ENCODE results near the gene PPP2R2B.

The PPP2R2B gene

DNA sequence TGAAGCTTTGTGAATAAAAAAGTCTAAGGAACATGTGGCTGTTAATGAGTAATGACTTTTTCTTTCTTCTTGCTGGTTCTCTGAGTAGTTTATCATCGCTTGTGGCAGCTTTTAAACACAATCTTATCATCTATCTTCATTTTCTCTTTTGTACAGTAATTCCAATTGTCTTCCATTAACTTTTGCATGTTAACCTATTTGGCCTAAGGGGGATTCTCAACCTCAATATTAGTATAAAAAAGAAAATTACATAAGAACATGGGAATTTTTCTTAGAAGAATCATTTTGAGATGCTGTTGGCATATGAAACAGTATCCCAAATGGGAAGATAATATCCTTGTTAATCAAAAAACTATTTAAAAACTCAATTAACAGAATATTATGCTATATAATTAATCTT, 182.9 kb downstream of the PPP2R2B start:
- no peak overlapping the region for H3K4me3 ChIP-seq (ENCODE audit: low read length in 2 of 2)
- no peaks in the 10 kb centered on the region for H3K36me3 ChIP-seq (ENCODE audit: control insufficient read depth in 2 of 2, insufficient read depth in 2 of 2, low read length in 2 of 2)
- no peaks in the 10 kb centered on the region for H3K27me3 ChIP-seq (ENCODE audit: control insufficient read depth in 2 of 2, insufficient read depth in 2 of 2, low read length in 2 of 2)
- H3K27ac ChIP-seq (ENCODE audit: low read depth in 2 of 2, low read length in 2 of 2) = no peak overlapping the region
- H3K9ac ChIP-seq (ENCODE audit: low read depth in 1 of 2, low read length in 2 of 2) = no peak overlapping the region
- H3K4me1 ChIP-seq (ENCODE audit: control insufficient read depth in 2 of 2, insufficient read depth in 2 of 2, low read length in 2 of 2) = no peaks in the 10 kb centered on the region
- H3K9me3 ChIP-seq (ENCODE audit: control insufficient read depth in 2 of 2, low read length in 2 of 2) = no peaks in the 10 kb centered on the region

DNA sequence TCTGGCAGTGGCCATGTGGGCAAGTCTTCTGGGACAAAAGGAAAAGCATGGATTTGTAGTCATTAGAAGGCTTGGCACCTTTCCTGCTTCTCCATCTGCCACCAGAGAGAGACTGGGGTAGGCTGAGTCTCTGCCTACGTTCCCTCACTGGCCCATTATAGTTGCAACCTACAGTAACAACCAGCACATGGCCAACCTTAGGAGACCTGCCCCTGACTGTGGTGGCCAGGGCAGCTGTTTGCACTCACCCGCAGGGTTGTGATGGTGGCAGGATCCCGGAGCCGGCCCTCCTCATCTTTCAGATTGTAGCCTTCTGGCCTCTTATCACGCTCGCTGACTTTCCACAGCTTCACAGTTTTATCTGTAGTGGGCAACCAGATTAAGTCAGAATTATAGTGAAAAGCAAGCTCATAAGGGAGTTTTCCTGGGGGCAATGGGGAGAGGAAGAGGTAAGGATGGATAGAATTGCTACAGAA, 187.6 kb downstream of the PPP2R2B start:
- Histone ChIP-seq H3K4me1 (ENCODE audit: control insufficient read depth in 2 of 2, insufficient read depth in 2 of 2, low read length in 2 of 2) (no peaks in the 10 kb centered on the region), H3K9ac (ENCODE audit: low read depth in 1 of 2, low read length in 2 of 2) (no peak overlapping the region), H3K27ac (ENCODE audit: low read depth in 2 of 2, low read length in 2 of 2) (no peak overlapping the region), H3K36me3 (ENCODE audit: control insufficient read depth in 2 of 2, insufficient read depth in 2 of 2, low read length in 2 of 2) (no peaks in the 10 kb centered on the region), H3K4me3 (ENCODE audit: low read length in 2 of 2) (no peak overlapping the region), H3K9me3 (ENCODE audit: control insufficient read depth in 2 of 2, low read length in 2 of 2) (no peaks in the 10 kb centered on the region), H3K27me3 (ENCODE audit: control insufficient read depth in 2 of 2, insufficient read depth in 2 of 2, low read length in 2 of 2) (no peaks in the 10 kb centered on the region)

DNA sequence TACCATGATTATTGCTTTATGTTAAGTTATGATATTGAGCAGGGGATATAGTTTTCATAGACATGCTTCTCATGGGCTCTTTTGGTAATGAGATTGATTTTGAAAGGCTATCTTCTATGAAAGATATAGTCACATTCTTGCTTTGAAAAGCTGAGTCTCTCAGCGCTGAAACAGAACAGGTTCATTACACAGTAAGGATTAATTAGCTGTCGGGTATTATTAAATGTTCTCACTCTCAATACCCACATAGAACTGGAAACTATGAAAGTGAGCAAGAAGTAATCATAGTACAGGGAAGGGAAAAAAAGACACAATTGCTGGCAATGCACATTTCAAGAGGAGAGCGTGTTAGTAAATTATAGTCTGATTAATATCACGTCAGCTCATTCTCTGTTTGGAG, 190.9 kb downstream of the PPP2R2B start:
- no peaks in the 10 kb centered on the region for H3K9me3 ChIP-seq (ENCODE audit: control insufficient read depth in 2 of 2, low read length in 2 of 2)
- H3K4me1 ChIP-seq (ENCODE audit: control insufficient read depth in 2 of 2, insufficient read depth in 2 of 2, low read length in 2 of 2) = no peaks in the 10 kb centered on the region
- no peak overlapping the region for H3K4me3 ChIP-seq (ENCODE audit: low read length in 2 of 2)
- no peak overlapping the region for H3K9ac ChIP-seq (ENCODE audit: low read depth in 1 of 2, low read length in 2 of 2)
- H3K27ac ChIP-seq (ENCODE audit: low read depth in 2 of 2, low read length in 2 of 2) = no peak overlapping the region
- no peaks in the 10 kb centered on the region for H3K36me3 ChIP-seq (ENCODE audit: control insufficient read depth in 2 of 2, insufficient read depth in 2 of 2, low read length in 2 of 2)
- H3K27me3 ChIP-seq (ENCODE audit: control insufficient read depth in 2 of 2, insufficient read depth in 2 of 2, low read length in 2 of 2) = no peaks in the 10 kb centered on the region

DNA sequence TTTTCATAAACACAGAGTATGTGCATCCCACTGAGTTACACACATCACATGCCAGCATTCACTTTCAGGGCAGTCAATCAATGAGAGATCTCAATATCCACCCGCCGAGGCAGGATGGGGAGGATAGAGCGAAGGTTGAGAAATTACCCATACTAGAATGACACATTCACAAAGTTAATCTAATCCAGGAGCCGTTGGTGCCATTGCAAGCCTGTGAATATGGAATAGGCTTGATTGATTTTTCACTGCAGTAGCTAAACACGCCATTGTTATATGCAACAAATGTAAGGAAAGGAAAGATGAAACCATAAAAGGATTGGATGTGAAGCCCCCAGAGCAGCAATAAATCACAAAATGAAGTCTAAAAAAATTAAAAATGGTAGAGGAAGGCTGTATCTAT, 194.7 kb downstream of the PPP2R2B start:
- no peak overlapping the region for H3K27ac ChIP-seq (ENCODE audit: low read depth in 2 of 2, low read length in 2 of 2)
- H3K9ac ChIP-seq (ENCODE audit: low read depth in 1 of 2, low read length in 2 of 2) = no peak overlapping the region
- no peaks in the 10 kb centered on the region for H3K36me3 ChIP-seq (ENCODE audit: control insufficient read depth in 2 of 2, insufficient read depth in 2 of 2, low read length in 2 of 2)
- H3K9me3 ChIP-seq (ENCODE audit: control insufficient read depth in 2 of 2, low read length in 2 of 2) = no peaks in the 10 kb centered on the region
- no peak overlapping the region for H3K4me3 ChIP-seq (ENCODE audit: low read length in 2 of 2)
- H3K4me1 ChIP-seq (ENCODE audit: control insufficient read depth in 2 of 2, insufficient read depth in 2 of 2, low read length in 2 of 2) = no peaks in the 10 kb centered on the region
- H3K27me3 ChIP-seq (ENCODE audit: control insufficient read depth in 2 of 2, insufficient read depth in 2 of 2, low read length in 2 of 2) = no peaks in the 10 kb centered on the region

DNA sequence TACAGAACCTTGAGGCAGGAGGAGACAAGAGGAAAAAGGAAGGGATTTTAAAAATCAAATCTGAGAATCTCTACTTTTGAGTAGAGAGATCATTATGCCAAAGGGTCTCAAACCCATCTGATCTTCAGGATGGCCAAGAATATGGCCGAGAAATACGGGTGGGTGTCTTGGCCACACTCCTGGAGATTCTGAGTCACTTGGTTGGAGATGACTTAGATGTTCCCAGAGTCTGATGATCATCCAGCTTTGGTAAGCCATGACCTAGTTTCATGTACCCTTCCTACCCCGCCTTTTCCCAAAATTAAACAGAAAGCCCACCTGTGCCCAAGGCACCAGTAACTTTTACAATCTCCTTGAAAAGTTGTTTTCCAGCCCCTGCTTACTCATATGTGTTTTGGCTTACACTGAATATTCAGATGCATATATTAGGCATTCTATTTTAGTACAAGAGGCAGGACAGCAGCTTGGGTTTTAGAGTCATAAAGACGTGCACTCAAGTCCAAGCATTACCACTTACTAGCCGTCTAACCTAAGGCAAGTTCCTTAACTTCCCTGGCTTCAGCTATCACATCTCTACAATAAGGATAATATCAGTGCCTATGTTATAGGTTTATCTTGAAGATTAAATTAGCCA, 195.5 kb downstream of the PPP2R2B start:
- no peaks in the 10 kb centered on the region for H3K4me1 ChIP-seq (ENCODE audit: control insufficient read depth in 2 of 2, insufficient read depth in 2 of 2, low read length in 2 of 2)
- H3K27me3 ChIP-seq (ENCODE audit: control insufficient read depth in 2 of 2, insufficient read depth in 2 of 2, low read length in 2 of 2) = no peaks in the 10 kb centered on the region
- no peak overlapping the region for H3K9ac ChIP-seq (ENCODE audit: low read depth in 1 of 2, low read length in 2 of 2)
- no peaks in the 10 kb centered on the region for H3K36me3 ChIP-seq (ENCODE audit: control insufficient read depth in 2 of 2, insufficient read depth in 2 of 2, low read length in 2 of 2)
- no peak overlapping the region for H3K4me3 ChIP-seq (ENCODE audit: low read length in 2 of 2)
- H3K27ac ChIP-seq (ENCODE audit: low read depth in 2 of 2, low read length in 2 of 2) = no peak overlapping the region
- H3K9me3 ChIP-seq (ENCODE audit: control insufficient read depth in 2 of 2, low read length in 2 of 2) = no peaks in the 10 kb centered on the region

DNA sequence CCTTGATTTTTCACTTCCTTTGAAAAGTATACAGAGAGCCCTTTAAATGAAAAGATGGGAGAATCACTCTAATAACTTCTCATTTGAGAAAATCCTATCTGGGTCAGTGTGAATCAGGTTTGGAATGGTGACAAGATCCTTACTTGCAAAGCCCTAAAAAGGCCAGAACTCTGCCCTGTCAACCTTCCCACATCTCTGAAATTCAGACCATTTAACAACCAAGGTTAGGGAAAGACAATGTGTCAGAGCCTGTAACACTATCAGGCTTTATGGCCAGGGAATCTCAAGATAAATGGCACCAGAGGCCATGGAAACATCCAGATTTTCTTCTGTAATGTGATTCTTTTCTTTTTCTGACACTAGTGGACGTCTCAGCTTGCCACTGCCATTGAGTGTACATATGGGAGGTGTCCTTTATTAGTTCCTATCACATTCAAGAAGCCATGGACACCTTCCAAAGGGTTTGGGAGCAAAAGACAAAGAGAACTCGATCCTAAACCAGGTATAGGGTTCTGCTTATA, 196.9 kb downstream of the PPP2R2B start:
- no peak overlapping the region for H3K9ac ChIP-seq (ENCODE audit: low read depth in 1 of 2, low read length in 2 of 2)
- H3K27ac ChIP-seq (ENCODE audit: low read depth in 2 of 2, low read length in 2 of 2) = no peak overlapping the region

DNA sequence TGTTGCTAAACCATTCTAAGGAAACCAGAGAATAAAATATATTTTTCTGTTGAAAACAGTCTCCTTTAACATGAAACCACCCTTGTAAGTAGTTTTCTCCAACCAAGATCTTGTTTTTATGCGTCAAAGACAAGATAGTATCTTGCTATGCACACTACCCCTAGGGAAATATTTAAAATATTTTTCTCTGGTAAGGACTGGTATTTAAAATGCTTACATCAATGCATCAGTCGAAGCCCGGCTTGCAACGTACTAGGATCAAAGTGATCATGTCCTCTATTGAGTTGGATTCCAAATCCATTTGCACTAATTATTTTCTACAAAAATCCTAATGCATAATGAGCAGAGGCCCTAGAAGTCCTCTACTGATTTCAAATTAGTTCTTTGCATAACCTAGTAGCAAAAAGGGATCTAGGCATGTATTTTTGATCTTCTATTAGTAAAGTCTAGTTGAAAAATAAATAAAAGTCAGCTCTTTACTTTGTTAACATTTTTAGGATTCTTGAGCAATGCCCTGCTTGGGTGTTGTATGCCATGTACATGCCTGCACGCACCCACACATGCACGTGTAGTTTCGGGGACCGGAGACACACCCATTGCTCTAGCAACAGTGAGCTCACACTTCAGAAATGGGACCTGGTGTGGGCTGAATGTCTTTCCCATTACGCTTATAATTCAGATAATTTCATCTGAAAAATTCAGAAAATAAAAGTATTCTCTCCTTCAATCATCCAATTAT, 197.5 kb downstream of the PPP2R2B start:
- H3K9ac ChIP-seq (ENCODE audit: low read depth in 1 of 2, low read length in 2 of 2) = no peak overlapping the region
- H3K4me1 ChIP-seq (ENCODE audit: control insufficient read depth in 2 of 2, insufficient read depth in 2 of 2, low read length in 2 of 2) = no peaks in the 10 kb centered on the region
- H3K9me3 ChIP-seq (ENCODE audit: control insufficient read depth in 2 of 2, low read length in 2 of 2) = no peaks in the 10 kb centered on the region
- H3K27me3 ChIP-seq (ENCODE audit: control insufficient read depth in 2 of 2, insufficient read depth in 2 of 2, low read length in 2 of 2) = no peaks in the 10 kb centered on the region
- no peaks in the 10 kb centered on the region for H3K36me3 ChIP-seq (ENCODE audit: control insufficient read depth in 2 of 2, insufficient read depth in 2 of 2, low read length in 2 of 2)
- H3K4me3 ChIP-seq (ENCODE audit: low read length in 2 of 2) = no peak overlapping the region
- no peak overlapping the region for H3K27ac ChIP-seq (ENCODE audit: low read depth in 2 of 2, low read length in 2 of 2)

More for the DNA sequence above, 196.9 kb downstream of the PPP2R2B start:
- H3K4me3 ChIP-seq (ENCODE audit: low read length in 2 of 2) = no peak overlapping the region
- H3K36me3 ChIP-seq (ENCODE audit: control insufficient read depth in 2 of 2, insufficient read depth in 2 of 2, low read length in 2 of 2) = no peaks in the 10 kb centered on the region
- no peaks in the 10 kb centered on the region for H3K4me1 ChIP-seq (ENCODE audit: control insufficient read depth in 2 of 2, insufficient read depth in 2 of 2, low read length in 2 of 2)
- H3K9me3 ChIP-seq (ENCODE audit: control insufficient read depth in 2 of 2, low read length in 2 of 2) = no peaks in the 10 kb centered on the region
- H3K27me3 ChIP-seq (ENCODE audit: control insufficient read depth in 2 of 2, insufficient read depth in 2 of 2, low read length in 2 of 2) = no peaks in the 10 kb centered on the region

DNA sequence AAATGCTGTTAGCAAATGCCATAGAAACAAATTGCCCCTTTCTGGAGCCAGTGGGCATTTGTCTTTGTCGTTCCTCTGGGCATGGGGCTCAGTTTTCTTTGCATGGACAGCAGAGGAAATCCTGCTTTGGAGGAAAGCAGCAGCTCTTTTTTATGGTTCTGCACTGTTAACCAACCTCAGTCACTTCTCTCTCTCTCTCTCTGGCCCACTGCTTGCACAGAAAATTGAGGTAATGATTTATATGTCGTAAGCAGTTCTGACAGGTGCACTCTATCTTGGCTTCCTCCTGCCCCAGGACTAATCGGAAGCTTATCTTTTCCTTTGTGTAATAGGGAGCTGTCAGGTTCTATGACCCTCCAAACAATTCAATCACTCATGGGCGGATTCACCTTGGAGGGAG, 202.9 kb downstream of the PPP2R2B start:
- no peak overlapping the region for H3K4me3 ChIP-seq (ENCODE audit: low read length in 2 of 2)
- no peaks in the 10 kb centered on the region for H3K36me3 ChIP-seq (ENCODE audit: control insufficient read depth in 2 of 2, insufficient read depth in 2 of 2, low read length in 2 of 2)
- no peaks in the 10 kb centered on the region for H3K9me3 ChIP-seq (ENCODE audit: control insufficient read depth in 2 of 2, low read length in 2 of 2)
- no peaks in the 10 kb centered on the region for H3K4me1 ChIP-seq (ENCODE audit: control insufficient read depth in 2 of 2, insufficient read depth in 2 of 2, low read length in 2 of 2)
- H3K27ac ChIP-seq (ENCODE audit: low read depth in 2 of 2, low read length in 2 of 2) = no peak overlapping the region
- H3K27me3 ChIP-seq (ENCODE audit: control insufficient read depth in 2 of 2, insufficient read depth in 2 of 2, low read length in 2 of 2) = no peaks in the 10 kb centered on the region
- no peak overlapping the region for H3K9ac ChIP-seq (ENCODE audit: low read depth in 1 of 2, low read length in 2 of 2)

DNA sequence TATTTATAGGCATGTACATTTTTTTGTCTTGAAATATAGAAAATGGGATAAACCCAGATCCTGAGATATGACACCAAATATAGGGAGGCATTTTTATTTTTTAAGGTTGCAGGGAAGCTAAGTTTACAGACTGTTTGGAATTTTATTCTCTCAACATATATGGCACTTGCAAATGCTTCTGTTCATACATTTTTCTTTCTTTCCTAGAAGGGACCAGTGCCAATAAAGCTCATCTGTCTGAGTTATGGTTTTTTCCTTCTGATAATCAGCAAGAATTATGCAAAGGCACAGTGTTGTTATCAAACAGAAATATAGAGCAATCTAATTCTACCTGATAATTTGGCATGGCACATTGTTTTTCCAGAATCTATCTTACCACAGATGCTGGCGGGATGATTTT, 205.7 kb downstream of the PPP2R2B start:
- Histone ChIP-seq H3K9ac (ENCODE audit: low read depth in 1 of 2, low read length in 2 of 2) (no peak overlapping the region), H3K36me3 (ENCODE audit: control insufficient read depth in 2 of 2, insufficient read depth in 2 of 2, low read length in 2 of 2) (no peaks in the 10 kb centered on the region)

DNA sequence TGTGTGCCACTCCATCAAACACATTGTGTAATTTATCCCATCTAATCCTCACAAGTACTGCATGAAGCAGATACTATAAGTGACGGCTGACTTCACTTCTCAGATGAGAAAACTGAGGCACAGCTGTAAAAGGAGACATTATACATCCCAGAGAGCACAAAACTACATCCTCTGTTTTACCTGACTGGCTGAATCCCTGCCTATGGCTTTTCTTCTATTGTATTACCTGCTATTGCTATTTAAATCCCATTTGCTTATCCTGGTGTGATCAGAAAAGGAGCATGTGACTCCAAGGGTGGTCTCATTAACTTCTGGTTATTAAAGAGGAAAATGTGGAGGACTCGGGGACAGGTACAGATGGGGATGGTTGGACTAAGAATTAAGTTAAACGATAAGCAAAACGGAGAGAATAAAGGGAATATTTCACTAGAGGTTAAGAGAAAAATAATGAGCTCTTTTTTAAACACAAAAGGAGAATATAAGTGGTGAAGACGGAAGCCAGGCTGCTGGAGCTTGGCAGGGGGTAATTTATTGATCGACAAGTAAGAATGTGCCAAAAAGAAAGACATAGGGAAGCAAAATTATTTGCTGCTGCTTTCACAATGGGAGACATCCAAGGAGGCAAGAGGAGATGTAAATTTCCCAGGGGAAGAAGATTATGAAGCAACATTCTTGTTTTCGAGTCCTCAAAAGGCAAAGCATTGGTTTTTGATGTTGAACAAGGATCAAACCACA, 206.8 kb downstream of the PPP2R2B start:
- Histone ChIP-seq H3K9ac (ENCODE audit: low read depth in 1 of 2, low read length in 2 of 2) (no peak overlapping the region), H3K27me3 (ENCODE audit: control insufficient read depth in 2 of 2, insufficient read depth in 2 of 2, low read length in 2 of 2) (no peaks in the 10 kb centered on the region), H3K27ac (ENCODE audit: low read depth in 2 of 2, low read length in 2 of 2) (no peak overlapping the region), H3K4me3 (ENCODE audit: low read length in 2 of 2) (no peak overlapping the region), H3K4me1 (ENCODE audit: control insufficient read depth in 2 of 2, insufficient read depth in 2 of 2, low read length in 2 of 2) (no peaks in the 10 kb centered on the region), H3K36me3 (ENCODE audit: control insufficient read depth in 2 of 2, insufficient read depth in 2 of 2, low read length in 2 of 2) (no peaks in the 10 kb centered on the region), H3K9me3 (ENCODE audit: control insufficient read depth in 2 of 2, low read length in 2 of 2) (no peaks in the 10 kb centered on the region)

More for the DNA sequence above, 205.7 kb downstream of the PPP2R2B start:
- H3K27ac ChIP-seq (ENCODE audit: low read depth in 2 of 2, low read length in 2 of 2) = no peak overlapping the region
- H3K9me3 ChIP-seq (ENCODE audit: control insufficient read depth in 2 of 2, low read length in 2 of 2) = no peaks in the 10 kb centered on the region
- H3K4me1 ChIP-seq (ENCODE audit: control insufficient read depth in 2 of 2, insufficient read depth in 2 of 2, low read length in 2 of 2) = no peaks in the 10 kb centered on the region
- H3K4me3 ChIP-seq (ENCODE audit: low read length in 2 of 2) = no peak overlapping the region
- H3K27me3 ChIP-seq (ENCODE audit: control insufficient read depth in 2 of 2, insufficient read depth in 2 of 2, low read length in 2 of 2) = no peaks in the 10 kb centered on the region

Data from mucosa of rectum (tissue), 2 donors.